ENCODE data around the gene SLC9A9.

SLC9A9 gene

DNA sequence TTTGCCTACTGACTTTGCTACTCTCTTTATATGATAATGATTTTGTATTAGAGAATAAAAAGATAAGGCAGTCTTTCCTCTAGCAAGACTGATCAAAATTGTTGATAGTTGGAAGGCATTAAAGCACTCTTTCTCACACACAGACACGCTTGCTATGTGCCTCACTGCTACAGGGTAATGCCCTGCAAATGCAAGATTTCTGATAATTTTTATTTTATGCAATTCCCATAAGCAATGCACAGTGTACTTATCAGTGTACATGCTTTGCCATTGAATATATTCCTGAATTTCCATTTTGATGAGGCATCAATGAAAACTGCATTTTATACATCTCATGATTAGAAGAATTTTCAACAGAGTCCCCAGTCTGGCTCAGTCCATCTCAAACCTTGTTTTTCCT lies 465.5 kb downstream of the SLC9A9 start:
- DNase-seq, result no peak

DNA sequence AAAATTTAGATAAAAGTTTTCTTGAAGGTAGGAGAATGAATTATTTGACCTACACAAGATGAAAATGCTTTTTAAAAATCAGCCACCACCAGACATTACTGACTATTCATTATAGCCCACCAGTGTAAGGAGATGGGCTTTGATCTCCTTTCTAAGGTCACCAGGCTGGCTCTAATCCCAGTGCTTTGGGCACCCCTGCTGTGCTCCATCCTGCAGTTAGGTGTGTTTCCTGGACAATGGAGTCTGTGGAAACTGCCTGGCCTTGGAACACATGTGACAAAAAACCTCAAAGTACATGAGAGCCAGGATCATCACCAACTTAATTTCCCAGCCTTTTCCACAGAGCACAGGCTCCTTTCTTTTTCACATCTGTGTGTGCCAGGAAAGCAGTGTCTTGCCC lies 467.8 kb downstream of the SLC9A9 start:
- no peak for DNase-seq

GRCh38 chr3:143375698-143376097 lies 472.6 kb downstream of the SLC9A9 start:
- DNase-seq, result no peak

- no peak for DNase-seq
These were observed 481.1 kb downstream of the SLC9A9 start for GRCh38 chr3:143367171-143367570.

- DNase-seq, result no peak
These were observed 481.6 kb downstream of the SLC9A9 start for GRCh38 chr3:143366672-143367071.

DNA sequence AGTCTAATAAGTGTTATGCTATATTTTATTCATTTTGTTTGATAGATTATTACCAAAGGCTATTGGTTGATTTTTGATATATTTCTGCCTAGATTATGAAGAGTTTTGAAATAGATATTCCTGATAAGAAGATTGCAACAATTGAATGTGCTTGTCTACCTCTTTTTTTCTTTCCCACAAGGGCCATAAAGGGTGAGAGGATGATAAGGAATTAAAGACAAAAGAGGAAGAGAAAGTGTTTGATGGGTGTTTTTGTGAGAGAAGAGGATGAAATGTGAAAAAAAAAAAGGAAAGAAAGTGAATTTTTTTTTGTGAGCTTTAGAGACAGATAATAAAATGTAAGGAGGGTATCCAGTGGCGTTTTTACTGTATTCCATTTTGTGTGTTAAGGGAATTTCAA lies 484.3 kb downstream of the SLC9A9 start:
- no peak for DNase-seq

GRCh38 chr3:143363276-143363675 lies 485.0 kb downstream of the SLC9A9 start:
- DNase-seq, result no peak

- no peak for DNase-seq
These were observed 485.9 kb downstream of the SLC9A9 start for GRCh38 chr3:143362115-143362991.

DNA sequence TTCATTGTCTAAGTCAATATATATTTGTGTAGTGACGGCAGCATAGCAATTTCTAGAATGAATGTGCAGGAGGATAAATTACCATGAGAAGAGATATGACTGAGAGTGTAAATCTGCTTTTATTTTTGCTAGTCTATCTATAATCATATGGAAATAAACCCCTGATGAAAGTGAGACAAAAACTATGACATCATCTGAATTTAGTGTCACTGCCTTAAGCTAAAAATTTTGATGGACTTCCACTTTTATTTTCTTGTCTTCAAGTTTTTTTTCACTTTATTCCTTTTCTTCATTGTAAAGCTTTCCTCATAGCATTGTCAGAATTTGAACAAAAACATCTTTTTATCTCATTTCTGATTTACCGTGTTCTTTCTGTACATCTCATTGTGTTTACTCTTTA lies 486.7 kb downstream of the SLC9A9 start:
- DNase-seq, result no peak

GRCh38 chr3:143360244-143360643 lies 488.0 kb downstream of the SLC9A9 start:
- DNase-seq, result no peak

DNA sequence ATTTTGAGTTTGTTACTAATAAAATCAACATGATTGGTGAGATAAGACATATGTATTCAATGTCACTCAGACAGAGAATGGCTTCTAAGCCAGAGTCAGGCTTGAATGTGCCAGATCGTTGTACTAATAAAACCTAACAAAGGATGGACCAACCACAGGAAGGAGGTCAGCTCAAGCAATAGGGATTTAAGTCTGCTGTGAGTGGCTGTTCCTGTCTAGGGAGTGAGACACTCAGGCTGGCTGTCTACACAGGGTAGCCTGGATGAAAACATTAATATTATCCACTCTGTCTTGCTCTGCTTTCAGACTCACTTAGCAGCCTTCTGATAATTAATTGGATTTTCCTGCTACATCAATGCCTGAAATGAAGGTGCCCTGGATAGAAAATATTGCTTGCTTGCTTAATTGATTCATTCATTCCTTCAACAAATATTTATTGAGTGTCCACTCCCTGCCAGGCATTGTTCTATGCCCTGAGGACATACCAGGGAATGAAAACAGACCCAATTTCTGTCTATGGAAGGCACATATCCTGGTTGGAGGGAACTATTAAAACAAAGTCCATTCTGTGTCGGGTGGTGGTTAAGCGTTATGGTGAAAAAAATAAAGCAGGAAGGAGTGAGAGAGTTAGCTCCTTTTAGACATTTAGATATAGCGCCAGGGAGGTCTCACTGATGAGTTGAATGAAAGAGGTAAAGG lies 489.3 kb downstream of the SLC9A9 start:
- no peak for DNase-seq

GRCh38 chr3:143358155-143358792 lies 490.0 kb downstream of the SLC9A9 start:
- no peak for DNase-seq

DNA sequence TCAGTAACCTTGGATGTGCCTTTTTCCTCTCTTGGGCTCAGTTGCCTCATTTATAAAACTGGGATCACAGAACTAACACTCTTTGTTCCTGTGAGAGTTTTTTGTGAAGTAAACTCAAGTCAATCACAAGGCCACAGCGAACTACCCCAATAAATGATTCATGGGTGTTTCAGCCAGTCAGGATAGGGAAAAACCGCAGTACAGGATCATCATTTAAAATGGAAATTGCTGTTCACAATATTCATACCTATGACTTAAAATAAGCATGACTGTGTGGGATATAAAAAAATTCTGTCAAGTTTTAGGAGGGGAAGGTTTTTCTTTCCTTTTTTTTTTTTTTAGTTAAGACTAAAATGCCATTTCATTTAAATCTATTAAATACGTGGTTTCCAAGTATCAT lies 490.6 kb downstream of the SLC9A9 start:
- no peak for DNase-seq

- DNase-seq, result no peak
These were observed 491.4 kb downstream of the SLC9A9 start for GRCh38 chr3:143356839-143357238.

DNA sequence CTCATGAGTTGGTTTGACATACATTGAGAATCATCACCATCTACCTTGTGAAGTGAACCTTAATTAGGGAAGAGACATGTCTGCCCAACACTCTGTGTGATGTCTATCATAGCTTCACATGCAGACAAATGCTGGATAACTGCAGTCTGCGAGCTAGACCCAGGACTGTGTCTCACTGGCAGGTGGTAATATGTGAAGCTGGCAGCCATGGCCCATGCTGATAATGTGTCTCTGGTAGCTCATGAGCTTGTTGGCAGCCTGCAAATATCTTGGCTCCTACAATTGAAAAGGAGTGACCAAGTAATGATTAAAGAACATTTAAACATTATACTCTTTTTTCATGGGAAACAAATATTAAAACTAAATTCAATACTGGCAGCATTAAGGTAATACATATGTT lies 493.9 kb downstream of the SLC9A9 start:
- DNase-seq, result no peak

DNA sequence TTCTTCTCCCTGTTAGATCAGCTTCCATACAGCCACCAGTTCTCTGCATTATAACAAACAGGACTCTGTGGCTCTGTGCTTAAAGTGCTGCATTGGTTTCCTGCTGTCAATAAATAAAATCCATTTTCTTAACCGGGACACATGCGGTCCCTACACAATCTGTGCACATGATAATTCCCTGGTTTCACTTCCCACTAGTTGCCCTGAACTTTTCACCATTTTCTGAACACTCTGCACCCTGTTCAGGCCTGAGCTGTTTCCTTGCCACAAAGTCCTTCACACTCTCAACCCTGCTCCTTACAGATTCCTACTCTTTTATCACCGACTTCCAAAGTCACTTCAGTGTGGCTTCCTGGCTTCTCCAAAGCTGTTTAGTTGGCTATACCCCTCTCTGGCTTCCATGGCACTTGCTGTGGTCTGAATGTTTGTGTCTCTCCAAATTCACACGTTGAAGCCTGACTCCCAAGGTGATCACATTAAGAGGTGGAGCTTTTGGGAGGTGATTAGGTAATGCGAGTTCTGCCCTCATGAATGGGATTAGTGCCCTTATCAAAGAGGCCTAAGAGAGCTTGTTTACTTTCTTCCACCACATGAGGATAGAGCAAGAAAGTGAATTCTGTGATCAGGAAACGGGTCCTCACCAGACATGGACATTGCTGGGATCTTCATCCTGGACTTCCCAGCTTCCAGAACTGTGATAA lies 495.3 kb downstream of the SLC9A9 start:
- no peak for DNase-seq

GRCh38 chr3:143351895-143352608 lies 496.2 kb downstream of the SLC9A9 start:
- no peak for DNase-seq

DNA sequence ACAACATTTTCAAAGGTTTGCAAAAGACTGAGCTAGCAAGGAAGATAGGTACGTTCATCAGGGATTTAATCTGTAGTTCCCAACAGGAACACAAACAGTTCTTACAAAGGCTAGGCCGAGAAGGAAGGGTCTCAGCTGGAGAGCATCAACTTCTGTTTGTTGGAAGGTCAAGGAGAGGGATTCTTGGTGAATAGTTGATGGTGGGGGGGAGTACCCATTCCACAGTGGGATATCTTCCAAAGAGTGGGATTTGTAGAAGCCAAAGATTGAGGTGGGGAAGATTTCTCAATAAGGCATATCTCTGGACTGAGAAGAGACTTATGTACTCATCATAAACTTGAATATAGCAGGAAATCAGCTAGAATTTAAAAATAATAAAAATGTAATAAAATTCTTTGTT lies 496.9 kb downstream of the SLC9A9 start:
- DNase-seq, result no peak

- no peak for DNase-seq
These were observed 498.8 kb downstream of the SLC9A9 start for GRCh38 chr3:143349455-143349854.

DNA sequence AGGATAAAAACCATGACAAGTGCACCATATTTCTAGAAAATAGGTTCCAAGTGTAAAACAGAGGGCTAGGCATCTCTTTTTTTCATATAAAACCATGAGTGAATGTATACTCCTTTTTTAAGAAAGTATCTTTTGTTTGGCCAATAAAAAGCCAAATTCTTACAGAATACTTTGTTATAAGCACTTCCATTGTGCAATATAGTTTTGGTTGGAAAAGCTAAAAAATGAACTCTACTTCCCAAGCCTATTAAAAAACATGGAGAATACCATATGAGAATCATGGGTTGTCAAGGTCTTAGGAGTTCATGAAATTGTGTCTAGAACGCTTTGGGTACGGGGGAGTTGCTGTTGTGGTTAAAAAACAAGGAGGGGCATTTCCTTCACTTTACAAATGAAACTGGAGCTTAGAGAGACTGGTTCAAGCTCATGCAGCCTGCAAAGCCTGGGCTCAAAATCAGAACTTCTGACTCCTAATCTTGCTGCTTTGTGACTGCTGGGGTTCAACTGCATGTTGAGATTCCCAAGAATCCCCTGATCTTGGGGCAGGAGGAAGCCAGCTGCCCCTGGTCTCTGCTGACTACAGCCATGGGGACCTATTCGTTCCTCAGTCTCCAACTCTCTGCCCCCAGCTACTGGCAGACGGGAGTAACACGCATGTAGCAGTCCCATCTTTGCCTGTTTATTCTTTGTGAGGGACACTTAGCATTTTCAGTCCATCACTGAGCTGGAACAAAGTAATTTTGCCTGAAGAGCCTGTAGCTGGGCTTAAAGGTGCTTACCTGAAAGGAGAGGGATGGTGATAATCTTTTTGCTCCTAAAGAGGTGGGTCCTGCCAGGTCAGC lies 499.6 kb downstream of the SLC9A9 start:
- DNase-seq, result no peak

GRCh38 chr3:143344516-143345165 lies 503.6 kb downstream of the SLC9A9 start:
- DNase-seq, result no peak

All from activated effector memory CD4-positive, alpha-beta T cell treated with Interleukin-2 at 50 U/mL for 16 hours (primary cell).